Breast epithelium (tissue), 4 donors: ENCODE measurements around the gene COL18A1. TPM values are rescaled to one million over a fixed set of nuclear protein-coding genes. Genes with fewer than 3 reads are reported as not detected.

Source experiments
- DNase-seq, 2 donors: peaks; one replicate each; pipeline ENCODE4 v3.0.0-alpha.2; 2019; ENCODE audit warnings: low spot score in 2 of 2
- H3K27ac ChIP-seq, 2 donors: fragments of 200-600 bp; sonication (generic) in 1 of 2; one replicate each; pipeline ENCODE4 v1.5.1; 2016 to 2019; ENCODE audit warnings: mild to moderate bottlenecking in 1 of 2
- H3K27me3 ChIP-seq, 2 donors: fragments of 200-600 bp; sonication (generic) in 1 of 2; one replicate each; pipeline versions ENCODE4 v1.5.1 to v1.6.0; 2017 to 2019; ENCODE audit warnings: control low read depth in 1 of 2, mild to moderate bottlenecking in 1 of 2
- H3K36me3 ChIP-seq: fragments of 200-600 bp; one replicate; pipeline ENCODE4 v1.5.1; 2019
- H3K4me1 ChIP-seq, 2 donors: fragments of 200-600 bp; sonication (generic); one replicate each; pipeline ENCODE4 v1.5.1; 2016 to 2019; ENCODE audit warnings: control low read depth in 1 of 2
- H3K4me3 ChIP-seq, 3 donors: fragments of 200-600 bp; sonication (generic); 1 replicate in 2 of 3; 2 replicates in 1 of 3; pipeline ENCODE4 v1.5.1; 2016 to 2019; ENCODE audit warnings: mild to moderate bottlenecking in 3 of 3, moderate library complexity in 2 of 3
- H3K9me3 ChIP-seq, 2 donors: fragments of 200-600 bp; sonication (generic) in 1 of 2; one replicate each; pipeline ENCODE4 v1.5.1; 2016 to 2019; ENCODE audit warnings: control low read depth in 1 of 2
- POLR2A ChIP-seq: fragments of 450-650 bp; IDR thresholded peaks from one replicate; pipeline ENCODE4 v1.6.1; 2016; ENCODE audit warnings: antibody characterized with exemption, mild to moderate bottlenecking, moderate library complexity
- POLR2AphosphoS5 ChIP-seq, 3 donors: sonication (generic); formaldehyde crosslinking; IDR thresholded peaks; one replicate each; pipeline ENCODE4 v1.6.1; 2017; ENCODE audit warnings: antibody characterized with exemption in 3 of 3
- intact Hi-C: fragments of 100-400 bp; cut with DNase I; formaldehyde crosslinking; loops from one replicate; pipeline ENCODE4 v1.15.1; 2023; ENCODE audit warnings: low total_unique reads
- total RNA-seq, 3 donors: library from RNA; depleted of rRNA; stranded (reverse); fragments of >200 nt; gene quantifications; one replicate each; pipeline ENCODE4 v1.1.0, GENCODE V29; 2016
- TF ChIP-seq, protein P1 (sequence below), 3 donors: fragments of 450-650 bp; IDR thresholded peaks; one replicate each; pipeline ENCODE4 v1.5.1; 2016 to 2017; ENCODE audit warnings: antibody characterized with exemption in 3 of 3, mild to moderate bottlenecking in 3 of 3, moderate library complexity in 3 of 3

The COL18A1 gene
- total RNA-seq, 3 donors from 2014 or later = 48.3 to 62.9 (median 55.8) TPM

DNA sequence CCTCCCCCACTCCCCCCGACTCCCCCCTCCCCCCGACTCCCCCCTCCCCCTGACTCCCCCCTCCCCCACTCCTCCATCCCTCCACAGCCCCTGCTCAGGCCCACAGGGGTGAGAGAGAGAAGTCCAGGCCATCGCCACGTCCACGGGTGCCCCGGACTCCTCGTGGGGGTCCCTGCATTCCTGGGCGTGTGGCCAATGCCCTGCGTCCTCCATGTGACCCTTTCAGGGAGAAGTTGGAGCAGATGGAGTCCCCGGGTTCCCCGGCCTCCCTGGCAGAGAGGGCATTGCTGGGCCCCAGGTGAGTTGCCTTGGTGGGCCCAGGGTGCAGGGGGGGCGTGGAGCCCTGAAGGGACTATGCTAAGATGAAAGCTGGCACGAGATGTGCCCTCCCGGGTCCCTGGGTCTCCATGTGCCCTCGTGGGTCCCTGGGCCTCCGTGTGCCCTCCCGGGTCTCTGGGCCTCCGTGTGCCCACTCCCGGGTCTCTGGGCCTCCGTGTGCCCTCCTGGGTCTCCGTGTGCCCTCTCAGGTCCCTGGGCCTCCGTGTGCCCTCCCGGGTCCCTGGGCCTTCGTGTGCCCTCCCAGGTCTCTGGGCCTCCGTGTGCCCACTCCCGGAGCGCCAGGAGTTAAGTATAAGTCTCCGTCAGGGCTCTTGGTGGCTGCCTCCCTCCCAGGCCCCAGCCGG, 85.2 kb downstream of the COL18A1 start:
- H3K4me3 ChIP-seq = no peak overlapping the region
- no peaks in the 10 kb centered on the region for H3K27me3 ChIP-seq
- H3K9me3 ChIP-seq = no peaks in the 10 kb centered on the region
- no peak for TF ChIP-seq POLR2A
- TF ChIP-seq, protein P1, sequence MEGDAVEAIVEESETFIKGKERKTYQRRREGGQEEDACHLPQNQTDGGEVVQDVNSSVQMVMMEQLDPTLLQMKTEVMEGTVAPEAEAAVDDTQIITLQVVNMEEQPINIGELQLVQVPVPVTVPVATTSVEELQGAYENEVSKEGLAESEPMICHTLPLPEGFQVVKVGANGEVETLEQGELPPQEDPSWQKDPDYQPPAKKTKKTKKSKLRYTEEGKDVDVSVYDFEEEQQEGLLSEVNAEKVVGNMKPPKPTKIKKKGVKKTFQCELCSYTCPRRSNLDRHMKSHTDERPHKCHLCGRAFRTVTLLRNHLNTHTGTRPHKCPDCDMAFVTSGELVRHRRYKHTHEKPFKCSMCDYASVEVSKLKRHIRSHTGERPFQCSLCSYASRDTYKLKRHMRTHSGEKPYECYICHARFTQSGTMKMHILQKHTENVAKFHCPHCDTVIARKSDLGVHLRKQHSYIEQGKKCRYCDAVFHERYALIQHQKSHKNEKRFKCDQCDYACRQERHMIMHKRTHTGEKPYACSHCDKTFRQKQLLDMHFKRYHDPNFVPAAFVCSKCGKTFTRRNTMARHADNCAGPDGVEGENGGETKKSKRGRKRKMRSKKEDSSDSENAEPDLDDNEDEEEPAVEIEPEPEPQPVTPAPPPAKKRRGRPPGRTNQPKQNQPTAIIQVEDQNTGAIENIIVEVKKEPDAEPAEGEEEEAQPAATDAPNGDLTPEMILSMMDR (IDR thresholded peaks at IDR 0.05) = no peak
- no peak for TF ChIP-seq POLR2AphosphoS5 (IDR thresholded peaks at IDR 0.05)
- H3K4me1 ChIP-seq = no peaks in the 10 kb centered on the region
- DNase-seq = no peak
- intact Hi-C loops = no loop called here
- H3K36me3 ChIP-seq = no peaks in the 10 kb centered on the region
- H3K27ac ChIP-seq = no peak overlapping the region

DNA sequence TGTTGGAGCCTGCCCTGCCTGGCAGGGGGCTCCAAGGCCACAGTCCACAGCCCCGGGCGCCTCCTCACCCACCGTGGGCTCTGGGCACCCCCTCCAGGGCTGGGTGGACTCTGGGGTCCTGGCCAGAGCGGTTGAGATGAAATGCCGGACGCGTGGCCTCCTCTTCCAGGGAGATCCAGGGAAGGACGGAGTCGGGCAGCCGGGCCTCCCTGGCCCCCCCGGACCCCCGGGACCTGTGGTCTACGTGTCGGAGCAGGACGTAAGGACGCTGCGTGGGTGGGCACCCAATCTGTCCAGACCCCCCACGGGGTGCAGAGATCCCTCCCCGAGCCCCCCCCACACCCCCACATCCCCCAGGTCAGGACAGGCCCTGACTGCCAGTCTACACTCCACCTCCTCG, 86.1 kb downstream of the COL18A1 start:
- Histone ChIP-seq H3K27me3 (no peaks in the 10 kb centered on the region), H3K27ac (no peak overlapping the region), H3K36me3 (no peaks in the 10 kb centered on the region), H3K9me3 (no peaks in the 10 kb centered on the region), H3K4me1 (no peaks in the 10 kb centered on the region), H3K4me3 (no peak overlapping the region)
- intact Hi-C loops = no loop called here
- DNase-seq = no peak
- no peak for TF ChIP-seq POLR2AphosphoS5 (IDR thresholded peaks at IDR 0.05)
- TF ChIP-seq, protein P1 (IDR thresholded peaks at IDR 0.05) = no peak
- TF ChIP-seq POLR2A = no peak

DNA sequence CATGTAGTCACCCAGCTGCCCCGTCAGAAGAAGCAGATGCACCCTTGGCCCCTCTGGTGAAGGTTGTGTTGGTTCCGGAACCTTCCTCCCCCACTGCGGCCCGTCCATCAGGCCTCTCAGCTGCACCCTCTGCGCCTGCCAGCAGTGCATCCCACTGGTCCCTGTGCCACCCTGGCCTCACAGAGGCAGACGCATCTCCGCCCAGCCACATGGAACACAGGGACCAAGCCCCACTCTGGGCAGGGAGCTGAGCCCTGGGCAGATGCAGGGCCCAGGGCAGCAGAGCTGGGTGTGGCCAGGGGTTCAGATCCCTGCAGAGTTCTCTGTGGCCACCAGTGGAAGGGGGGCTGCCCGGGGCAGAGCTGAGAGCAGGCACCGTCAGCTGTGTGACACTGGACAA, 86.7 kb downstream of the COL18A1 start:
- Histone ChIP-seq H3K36me3 (no peaks in the 10 kb centered on the region), H3K27me3 (no peaks in the 10 kb centered on the region), H3K27ac (no peak overlapping the region), H3K4me1 (no peaks in the 10 kb centered on the region), H3K4me3 (no peak overlapping the region), H3K9me3 (no peaks in the 10 kb centered on the region)
- TF ChIP-seq POLR2AphosphoS5 (IDR thresholded peaks at IDR 0.05) (no peak), POLR2A (no peak)
- TF ChIP-seq, protein P1 (IDR thresholded peaks at IDR 0.05) = no peak
- intact Hi-C loops = no loop called here
- no peak for DNase-seq

DNA sequence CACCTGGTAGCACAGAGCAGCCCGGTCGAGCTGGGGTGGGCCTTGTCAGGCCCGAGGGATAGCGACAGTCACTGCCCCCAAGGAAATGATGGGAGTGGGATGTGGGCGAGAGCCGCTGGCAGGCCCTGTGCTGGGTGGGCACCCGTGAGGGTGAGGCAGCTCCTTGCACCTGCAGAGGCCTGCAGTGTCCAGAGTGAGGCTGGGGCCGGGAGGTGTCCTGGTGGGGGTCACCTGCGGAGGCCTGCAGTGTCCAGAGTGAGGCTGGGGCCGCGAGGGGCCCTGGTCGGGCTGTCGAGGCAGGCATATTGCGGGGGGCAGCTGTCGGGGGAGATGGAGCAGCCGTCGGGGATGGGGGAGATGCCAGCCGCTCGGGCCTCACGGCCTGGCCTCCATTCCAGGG, 87.8 kb downstream of the COL18A1 start:
- H3K4me3 ChIP-seq = no peak overlapping the region
- no peaks in the 10 kb centered on the region for H3K36me3 ChIP-seq
- DNase-seq = no peak
- no peaks in the 10 kb centered on the region for H3K4me1 ChIP-seq
- H3K27ac ChIP-seq = no peak overlapping the region
- TF ChIP-seq POLR2A (no peak), POLR2AphosphoS5 (IDR thresholded peaks at IDR 0.05) (no peak)
- TF ChIP-seq, protein P1 (IDR thresholded peaks at IDR 0.05) = no peak
- H3K27me3 ChIP-seq = no peaks in the 10 kb centered on the region
- H3K9me3 ChIP-seq = no peaks in the 10 kb centered on the region
- intact Hi-C loops = no loop called here

DNA sequence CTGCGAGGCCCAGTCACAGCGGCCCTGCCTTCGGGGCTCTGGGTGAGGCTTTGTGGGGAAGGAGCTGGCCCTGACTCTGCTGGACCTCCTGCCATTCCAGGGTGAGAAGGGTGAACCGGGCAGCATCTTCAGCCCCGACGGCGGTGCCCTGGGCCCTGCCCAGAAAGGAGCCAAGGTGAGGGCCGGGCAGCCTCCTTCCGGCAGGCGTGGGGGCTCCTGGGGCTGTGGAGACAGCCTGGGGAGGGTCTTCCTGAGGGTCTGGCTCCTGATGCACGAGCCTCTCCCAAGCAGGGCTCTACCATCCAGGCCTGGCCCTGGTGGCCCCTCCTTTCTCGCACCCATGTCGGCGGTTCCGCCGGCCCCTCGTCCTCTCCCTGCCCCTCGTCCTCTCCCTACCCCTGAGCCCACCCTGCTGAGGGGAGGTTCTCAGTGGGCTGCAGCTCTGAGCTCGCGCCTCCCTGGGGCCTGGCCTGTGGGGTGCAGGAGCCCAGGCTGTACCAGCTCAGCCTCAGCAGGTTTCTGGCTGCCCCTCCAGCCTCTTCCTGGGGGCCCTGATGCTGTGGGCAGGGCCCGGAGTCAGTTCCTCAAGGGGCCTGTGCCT, 88.5 kb downstream of the COL18A1 start:
- TF ChIP-seq, protein P1 (IDR thresholded peaks at IDR 0.05) = no peak
- no peak for TF ChIP-seq POLR2AphosphoS5 (IDR thresholded peaks at IDR 0.05)
- no peak for TF ChIP-seq POLR2A
- Histone ChIP-seq H3K27ac (no peak overlapping the region), H3K36me3 (no peaks in the 10 kb centered on the region), H3K9me3 (no peaks in the 10 kb centered on the region), H3K27me3 (no peaks in the 10 kb centered on the region), H3K4me3 (no peak overlapping the region), H3K4me1 (no peaks in the 10 kb centered on the region)
- intact Hi-C loops = no loop called here
- DNase-seq = no peak
